ENCODE measurements around the gene COL16A1.
A peak's percentile ranks its signal among the peaks of the same experiment; 100 is the strongest.

The COL16A1 gene

GRCh38 chr1:31706384-31707058 is 2.7 kb upstream of the COL16A1 start:
- peaks cover 18% of the 10 kb centered on the region for H3K4me1 ChIP-seq (ENCODE audit: control insufficient read depth, insufficient read depth, low read length)
- no peak overlapping the region for H3K27ac ChIP-seq (ENCODE audit: insufficient read depth, low read depth, low read length, poor library complexity, severe bottlenecking)
- peaks cover 19% of the 10 kb centered on the region for H3K27me3 ChIP-seq (ENCODE audit: control insufficient read depth, insufficient read depth, low read length, poor library complexity, severe bottlenecking)
- H3K36me3 ChIP-seq (ENCODE audit: control insufficient read depth, insufficient read depth, low read length), result no peaks in the 10 kb centered on the region
- H3K4me3 ChIP-seq (ENCODE audit: insufficient read depth, low read depth, low read length), result no peak overlapping the region
- 87 to 89% methylated on average over 15 of the region's 15 CpGs for WGBS, 2 experiments
- no peaks in the 10 kb centered on the region for H3K9me3 ChIP-seq (ENCODE audit: control insufficient read depth, low read length)

- Histone ChIP-seq H3K27ac (ENCODE audit: insufficient read depth, low read depth, low read length, poor library complexity, severe bottlenecking) (no peak overlapping the region), H3K9me3 (ENCODE audit: control insufficient read depth, low read length) (no peaks in the 10 kb centered on the region), H3K27me3 (ENCODE audit: control insufficient read depth, insufficient read depth, low read length, poor library complexity, severe bottlenecking) (peaks cover 19% of the 10 kb centered on the region), H3K4me3 (ENCODE audit: insufficient read depth, low read depth, low read length) (no peak overlapping the region), H3K4me1 (ENCODE audit: control insufficient read depth, insufficient read depth, low read length) (peaks cover 18% of the 10 kb centered on the region), H3K36me3 (ENCODE audit: control insufficient read depth, insufficient read depth, low read length) (no peaks in the 10 kb centered on the region)
- WGBS, 2 experiments, result 35 to 36% methylated on average over 23 of the region's 23 CpGs
Observed at GRCh38 chr1:31705080-31705866, 1.5 kb upstream of the COL16A1 start.

GRCh38 chr1:31704271-31705079 is 658 bp upstream of the COL16A1 start:
- no peak overlapping the region for H3K27ac ChIP-seq (ENCODE audit: insufficient read depth, low read depth, low read length, poor library complexity, severe bottlenecking)
- H3K36me3 ChIP-seq (ENCODE audit: control insufficient read depth, insufficient read depth, low read length), result no peaks in the 10 kb centered on the region
- no peaks in the 10 kb centered on the region for H3K9me3 ChIP-seq (ENCODE audit: control insufficient read depth, low read length)
- WGBS, 2 experiments, result 22 to 23% methylated on average over 19 of the region's 19 CpGs
- H3K27me3 ChIP-seq (ENCODE audit: control insufficient read depth, insufficient read depth, low read length, poor library complexity, severe bottlenecking), result peaks cover 19% of the 10 kb centered on the region
- H3K4me3 ChIP-seq (ENCODE audit: insufficient read depth, low read depth, low read length), result peak overlapping the region; percentile 26
- peaks cover 18% of the 10 kb centered on the region for H3K4me1 ChIP-seq (ENCODE audit: control insufficient read depth, insufficient read depth, low read length)

DNA sequence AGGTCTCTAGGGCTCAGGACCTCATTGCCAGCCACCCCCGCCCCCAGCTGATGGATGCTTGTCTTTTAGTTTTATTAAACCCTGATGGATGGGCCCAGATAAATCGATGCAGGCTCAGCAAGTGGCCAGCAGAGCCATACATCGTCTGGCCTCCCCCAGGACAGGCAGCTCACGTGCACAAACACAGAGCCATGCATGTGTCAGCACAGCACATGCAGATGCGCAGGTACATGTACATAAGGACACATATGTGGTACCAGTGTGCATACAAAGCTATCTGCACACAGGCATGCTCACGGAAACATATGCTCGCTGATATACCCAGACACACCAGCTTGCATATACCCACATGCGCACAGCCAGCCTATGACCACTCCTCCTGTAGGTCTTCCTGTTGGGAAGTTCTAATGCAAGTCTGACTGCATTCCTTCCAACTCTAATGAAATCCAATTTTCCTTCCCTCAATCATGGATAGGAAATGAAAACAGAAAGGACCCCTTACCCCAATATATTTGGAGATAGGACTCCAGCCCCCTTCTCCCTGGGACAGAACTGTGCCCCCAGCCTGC is 897 bp downstream of the COL16A1 start:
- no peak overlapping the region for H3K4me3 ChIP-seq (ENCODE audit: insufficient read depth, low read depth, low read length)
- H3K9me3 ChIP-seq (ENCODE audit: control insufficient read depth, low read length), result no peaks in the 10 kb centered on the region
- H3K27ac ChIP-seq (ENCODE audit: insufficient read depth, low read depth, low read length, poor library complexity, severe bottlenecking), result no peak overlapping the region
- H3K4me1 ChIP-seq (ENCODE audit: control insufficient read depth, insufficient read depth, low read length), result peaks cover 18% of the 10 kb centered on the region
- H3K36me3 ChIP-seq (ENCODE audit: control insufficient read depth, insufficient read depth, low read length), result no peaks in the 10 kb centered on the region
- peaks cover 19% of the 10 kb centered on the region for H3K27me3 ChIP-seq (ENCODE audit: control insufficient read depth, insufficient read depth, low read length, poor library complexity, severe bottlenecking)
- 91 to 92% methylated on average over 8 of the region's 8 CpGs for WGBS, 2 experiments

DNA sequence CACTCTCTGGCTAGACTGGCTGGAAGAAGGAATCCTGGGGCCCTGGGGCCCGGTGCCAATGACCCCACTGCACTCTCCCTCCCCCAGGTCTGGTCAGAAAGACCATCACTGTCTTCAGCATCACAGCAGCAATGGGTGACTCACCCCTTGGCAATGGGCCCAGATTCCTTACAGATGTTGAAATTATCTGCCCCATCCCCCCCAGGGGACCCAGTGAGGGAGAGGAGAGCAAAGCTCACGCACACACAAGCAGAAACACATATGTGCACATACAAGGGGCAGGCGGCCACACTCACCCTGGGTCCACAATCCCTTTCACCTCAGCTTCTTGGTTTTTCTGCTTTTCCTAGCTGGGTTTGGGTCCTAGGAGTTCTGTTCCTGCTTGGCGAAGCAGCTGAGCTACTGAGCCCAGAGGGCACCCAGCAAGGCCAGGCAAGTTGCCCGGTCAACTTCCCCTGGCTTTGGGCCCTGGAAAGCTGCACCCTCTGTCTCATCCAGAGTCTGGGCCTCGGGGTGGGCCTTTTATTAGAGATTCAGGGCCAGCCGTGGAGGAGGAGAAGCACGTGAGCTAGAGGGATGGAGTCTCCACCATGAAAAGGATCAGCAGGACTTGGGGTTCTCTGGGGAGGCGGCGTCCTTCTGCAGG is 2.6 kb downstream of the COL16A1 start:
- no peaks in the 10 kb centered on the region for H3K36me3 ChIP-seq (ENCODE audit: control insufficient read depth, insufficient read depth, low read length)
- H3K9me3 ChIP-seq (ENCODE audit: control insufficient read depth, low read length), result no peaks in the 10 kb centered on the region
- no peak overlapping the region for H3K4me3 ChIP-seq (ENCODE audit: insufficient read depth, low read depth, low read length)
- H3K27me3 ChIP-seq (ENCODE audit: control insufficient read depth, insufficient read depth, low read length, poor library complexity, severe bottlenecking), result peaks cover 19% of the 10 kb centered on the region
- peaks cover 18% of the 10 kb centered on the region for H3K4me1 ChIP-seq (ENCODE audit: control insufficient read depth, insufficient read depth, low read length)
- 85 to 88% methylated on average over 10 of the region's 10 CpGs for WGBS, 2 experiments
- H3K27ac ChIP-seq (ENCODE audit: insufficient read depth, low read depth, low read length, poor library complexity, severe bottlenecking), result no peak overlapping the region

DNA sequence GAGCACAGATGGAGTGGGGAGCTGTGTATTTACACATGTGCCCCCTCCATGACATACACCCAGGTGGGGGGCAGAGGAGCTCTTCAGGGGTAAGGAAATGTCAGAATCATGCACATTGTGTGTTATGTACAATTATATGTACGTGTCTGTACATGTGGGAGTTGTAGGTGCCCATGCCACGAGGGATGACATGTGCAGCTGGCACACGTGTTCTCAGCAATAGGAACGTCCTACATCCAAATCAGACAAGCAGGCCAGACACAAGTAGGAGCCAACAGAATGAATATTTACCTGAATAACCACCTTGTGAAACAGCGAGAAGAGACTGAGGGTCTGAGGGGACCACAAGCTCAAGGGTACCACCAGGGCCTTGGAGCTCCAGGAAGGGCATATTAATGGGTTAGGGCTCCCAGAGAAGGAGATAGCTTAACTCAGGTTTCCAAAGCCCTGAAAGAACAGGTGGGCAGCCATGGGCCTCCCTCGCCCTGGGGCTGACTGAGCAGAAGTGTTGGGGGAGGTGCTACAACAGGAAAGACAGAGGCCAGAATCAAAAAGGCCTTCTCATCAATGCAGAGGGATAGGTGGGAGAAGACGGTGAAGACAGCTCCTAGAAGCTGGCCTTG is 3.2 kb downstream of the COL16A1 start:
- no peak overlapping the region for H3K4me3 ChIP-seq (ENCODE audit: insufficient read depth, low read depth, low read length)
- no peak overlapping the region for H3K27ac ChIP-seq (ENCODE audit: insufficient read depth, low read depth, low read length, poor library complexity, severe bottlenecking)
- 85 to 88% methylated on average over 7 of the region's 7 CpGs for WGBS, 2 experiments

DNA sequence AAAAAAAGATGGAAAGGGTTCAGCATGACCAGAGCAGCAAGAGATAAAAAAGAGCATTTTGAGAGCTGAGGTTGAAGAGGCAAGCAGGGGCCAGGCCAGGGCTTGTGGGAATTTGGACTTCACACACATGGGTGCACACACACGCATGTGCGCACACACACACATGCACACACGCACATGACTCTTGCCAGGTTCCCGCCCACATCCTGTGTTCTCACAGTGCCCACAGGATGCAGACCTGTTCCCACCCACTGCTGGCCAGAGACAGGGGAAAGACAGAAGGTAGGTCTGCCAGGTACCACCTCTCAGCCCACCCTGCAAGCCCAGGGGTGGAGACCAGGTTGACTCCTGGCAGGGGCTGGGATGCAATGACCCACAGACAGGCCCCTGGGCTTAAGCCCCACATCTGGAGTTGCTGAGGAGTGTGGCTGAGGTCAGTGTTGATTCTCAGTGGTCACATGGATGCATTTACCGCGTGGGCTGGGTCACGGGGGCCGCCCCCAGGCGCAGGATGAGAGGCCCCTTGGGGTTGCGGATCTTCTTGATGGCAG is 4.4 kb downstream of the COL16A1 start:
- Histone ChIP-seq H3K4me1 (ENCODE audit: control insufficient read depth, insufficient read depth, low read length) (peaks cover 14% of the 10 kb centered on the region), H3K4me3 (ENCODE audit: insufficient read depth, low read depth, low read length) (no peak overlapping the region), H3K9me3 (ENCODE audit: control insufficient read depth, low read length) (no peaks in the 10 kb centered on the region), H3K27me3 (ENCODE audit: control insufficient read depth, insufficient read depth, low read length, poor library complexity, severe bottlenecking) (peaks cover 12% of the 10 kb centered on the region), H3K27ac (ENCODE audit: insufficient read depth, low read depth, low read length, poor library complexity, severe bottlenecking) (no peak overlapping the region), H3K36me3 (ENCODE audit: control insufficient read depth, insufficient read depth, low read length) (no peaks in the 10 kb centered on the region)
- WGBS, 2 experiments, result 91% methylated on average over 10 of the region's 10 CpGs

More for the DNA sequence above, 3.2 kb downstream of the COL16A1 start:
- no peaks in the 10 kb centered on the region for H3K36me3 ChIP-seq (ENCODE audit: control insufficient read depth, insufficient read depth, low read length)
- H3K9me3 ChIP-seq (ENCODE audit: control insufficient read depth, low read length), result no peaks in the 10 kb centered on the region
- H3K27me3 ChIP-seq (ENCODE audit: control insufficient read depth, insufficient read depth, low read length, poor library complexity, severe bottlenecking), result peaks cover 19% of the 10 kb centered on the region
- peaks cover 18% of the 10 kb centered on the region for H3K4me1 ChIP-seq (ENCODE audit: control insufficient read depth, insufficient read depth, low read length)

DNA sequence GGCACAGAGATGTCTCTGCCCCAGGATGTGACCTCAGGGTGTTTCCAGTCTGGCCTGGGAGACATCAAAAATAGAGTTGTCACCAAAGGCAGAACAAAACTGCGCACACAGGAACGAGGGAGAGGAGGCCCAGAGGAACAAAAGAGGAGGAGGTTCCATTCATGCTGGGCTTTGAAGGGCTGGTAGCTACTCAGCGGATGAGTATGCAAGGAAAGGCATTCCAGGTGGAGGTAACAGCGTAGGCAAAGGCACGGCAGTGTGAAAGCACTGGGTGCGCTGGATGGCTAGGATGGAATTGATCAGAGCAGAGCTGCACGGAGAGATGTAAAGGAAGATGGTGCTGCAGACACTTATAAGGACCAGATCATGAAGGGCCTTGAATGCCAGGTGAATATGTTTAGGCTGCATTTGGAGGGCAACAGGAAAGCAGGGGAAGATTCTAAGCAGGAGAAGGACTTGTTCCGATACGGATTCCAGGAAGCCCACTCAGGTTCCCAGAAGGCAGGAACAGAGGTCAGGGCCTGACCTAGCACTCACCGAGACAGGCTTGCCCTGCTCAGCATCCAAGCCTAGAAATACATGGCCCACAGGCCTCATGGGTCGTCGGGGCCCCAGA is 6.3 kb downstream of the COL16A1 start:
- Histone ChIP-seq H3K4me3 (ENCODE audit: insufficient read depth, low read depth, low read length) (no peak overlapping the region), H3K36me3 (ENCODE audit: control insufficient read depth, insufficient read depth, low read length) (no peaks in the 10 kb centered on the region), H3K9me3 (ENCODE audit: control insufficient read depth, low read length) (no peaks in the 10 kb centered on the region), H3K27me3 (ENCODE audit: control insufficient read depth, insufficient read depth, low read length, poor library complexity, severe bottlenecking) (no peaks in the 10 kb centered on the region), H3K4me1 (ENCODE audit: control insufficient read depth, insufficient read depth, low read length) (peaks cover 7% of the 10 kb centered on the region), H3K27ac (ENCODE audit: insufficient read depth, low read depth, low read length, poor library complexity, severe bottlenecking) (no peak overlapping the region)
- 87 to 88% methylated on average over 12 of the region's 12 CpGs for WGBS, 2 experiments

DNA sequence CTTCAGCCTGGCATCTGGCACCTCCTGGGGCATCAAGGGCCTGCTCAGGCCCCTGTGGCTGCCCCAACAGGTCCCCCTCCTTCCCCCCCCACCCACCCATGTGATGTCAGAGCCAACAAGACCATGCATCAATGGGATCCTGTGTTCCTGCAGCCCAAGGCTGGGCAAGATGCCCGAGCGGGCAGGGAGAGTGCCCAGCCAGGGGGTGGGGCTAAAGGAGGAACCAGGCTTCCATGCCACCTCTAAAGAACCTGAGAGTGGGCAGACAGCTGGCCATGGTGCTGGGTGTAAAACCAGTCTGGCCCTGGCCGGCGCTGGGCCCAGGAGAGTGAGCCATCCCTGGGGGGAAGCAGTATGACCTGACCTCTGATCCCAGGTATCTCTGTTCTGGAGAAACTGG is 7.6 kb downstream of the COL16A1 start:
- Histone ChIP-seq H3K4me3 (ENCODE audit: insufficient read depth, low read depth, low read length) (no peak overlapping the region), H3K9me3 (ENCODE audit: control insufficient read depth, low read length) (no peaks in the 10 kb centered on the region), H3K36me3 (ENCODE audit: control insufficient read depth, insufficient read depth, low read length) (no peaks in the 10 kb centered on the region), H3K27me3 (ENCODE audit: control insufficient read depth, insufficient read depth, low read length, poor library complexity, severe bottlenecking) (no peaks in the 10 kb centered on the region), H3K4me1 (ENCODE audit: control insufficient read depth, insufficient read depth, low read length) (peaks cover 7% of the 10 kb centered on the region), H3K27ac (ENCODE audit: insufficient read depth, low read depth, low read length, poor library complexity, severe bottlenecking) (no peak overlapping the region)
- WGBS, 2 experiments, result 97% methylated on average over 4 of the region's 4 CpGs

Measured in ectodermal cell (in vitro differentiated cells).